SU-DHL-6 (cell line): ENCODE measurements around the gene MICOS13.

Source experiments
- EZH2phosphoT487 ChIP-seq: fragments of 200-600 bp; sonication (generic), shearing (Covaris generic); conservative IDR thresholded peaks from 2 replicates; pipeline ENCODE4 v1.6.1; 2018; ENCODE audit warnings: mild to moderate bottlenecking, antibody characterized with exemption, low read length, moderate library complexity, mixed read lengths
- TF ChIP-seq, protein P1 (sequence below): fragments of 200-600 bp; sonication (generic); IDR thresholded peaks from one replicate; pipeline ENCODE4 v1.5.1; 2017; ENCODE audit warnings: antibody characterized with exemption, mild to moderate bottlenecking, low read length, moderate library complexity; ENCODE audit not compliant: insufficient read depth, poor library complexity, severe bottlenecking

- TF ChIP-seq, protein P1, sequence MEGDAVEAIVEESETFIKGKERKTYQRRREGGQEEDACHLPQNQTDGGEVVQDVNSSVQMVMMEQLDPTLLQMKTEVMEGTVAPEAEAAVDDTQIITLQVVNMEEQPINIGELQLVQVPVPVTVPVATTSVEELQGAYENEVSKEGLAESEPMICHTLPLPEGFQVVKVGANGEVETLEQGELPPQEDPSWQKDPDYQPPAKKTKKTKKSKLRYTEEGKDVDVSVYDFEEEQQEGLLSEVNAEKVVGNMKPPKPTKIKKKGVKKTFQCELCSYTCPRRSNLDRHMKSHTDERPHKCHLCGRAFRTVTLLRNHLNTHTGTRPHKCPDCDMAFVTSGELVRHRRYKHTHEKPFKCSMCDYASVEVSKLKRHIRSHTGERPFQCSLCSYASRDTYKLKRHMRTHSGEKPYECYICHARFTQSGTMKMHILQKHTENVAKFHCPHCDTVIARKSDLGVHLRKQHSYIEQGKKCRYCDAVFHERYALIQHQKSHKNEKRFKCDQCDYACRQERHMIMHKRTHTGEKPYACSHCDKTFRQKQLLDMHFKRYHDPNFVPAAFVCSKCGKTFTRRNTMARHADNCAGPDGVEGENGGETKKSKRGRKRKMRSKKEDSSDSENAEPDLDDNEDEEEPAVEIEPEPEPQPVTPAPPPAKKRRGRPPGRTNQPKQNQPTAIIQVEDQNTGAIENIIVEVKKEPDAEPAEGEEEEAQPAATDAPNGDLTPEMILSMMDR = no peak
- no peak for TF ChIP-seq EZH2phosphoT487
These were observed 16.9 kb upstream of the MICOS13 start for GRCh38 chr19:5697022-5697889.
